GM12878 (cell line): Measurements from ENCODE around the gene SYK. TPM values are rescaled to one million over a fixed set of nuclear protein-coding genes. Genes with fewer than 3 reads are reported as not detected.
A peak's percentile ranks its signal among the peaks of the same experiment; 100 is the strongest.

Experiments used
- BCL11A ChIP-seq: IDR thresholded peaks from 2 replicates; pipeline ENCODE4 v1.6.1; 2011; ENCODE audit warnings: low read depth, low read length
- DPF2 ChIP-seq: fragments of 450-650 bp; IDR thresholded peaks from 2 replicates; pipeline ENCODE4 v1.6.1; 2017; ENCODE audit warnings: mild to moderate bottlenecking
- FOXK2 ChIP-seq: fragments of 450-650 bp; IDR thresholded peaks from 2 replicates; pipeline ENCODE4 v1.6.1; 2017; ENCODE audit warnings: mild to moderate bottlenecking, moderate library complexity
- JUND ChIP-seq: IDR thresholded peaks from 2 replicates; pipeline ENCODE4 v1.6.1; 2012; ENCODE audit warnings: low read depth, mild to moderate bottlenecking, low read length, improper control_type of control experiment, moderate library complexity
- KDM1A ChIP-seq: fragments of 200-600 bp; sonication (generic); IDR thresholded peaks from 2 replicates; pipeline ENCODE4 v1.6.1; 2016; ENCODE audit warnings: borderline replicate concordance
- MTA2 ChIP-seq: fragments of 450-650 bp; IDR thresholded peaks from 2 replicates; pipeline ENCODE4 v1.6.1; 2016; ENCODE audit warnings: low read depth, mild to moderate bottlenecking, moderate library complexity
- POLR2AphosphoS2 ChIP-seq: IDR thresholded peaks from 2 replicates; pipeline ENCODE4 v1.6.1; 2011; ENCODE audit warnings: low read depth, mild to moderate bottlenecking, low read length, improper control_type of control experiment, moderate library complexity
- POU2F2 ChIP-seq: IDR thresholded peaks from 3 replicates; pipeline ENCODE4 v1.6.1; 2011; ENCODE audit warnings: low read depth, mild to moderate bottlenecking, low read length, borderline replicate concordance
- SP1 ChIP-seq: IDR thresholded peaks from one replicate; pipeline ENCODE4 v1.6.1; 2011; ENCODE audit warnings: low read depth, low read length
- SPI1 ChIP-seq: IDR thresholded peaks from 2 replicates; pipeline ENCODE4 v1.6.1; 2011; ENCODE audit warnings: low read depth, mild to moderate bottlenecking, low read length, moderate library complexity, borderline replicate concordance; ENCODE audit not compliant: insufficient read depth
- SREBF1 ChIP-seq: IDR thresholded peaks from 2 replicates; pipeline ENCODE4 v1.6.1; 2012; ENCODE audit warnings: mild to moderate bottlenecking, low read length
- TARDBP ChIP-seq: IDR thresholded peaks from 2 replicates; pipeline ENCODE4 v1.6.1; 2016; ENCODE audit warnings: borderline replicate concordance
- WRNIP1 ChIP-seq: IDR thresholded peaks from 2 replicates; pipeline ENCODE4 v1.6.1; 2011; ENCODE audit warnings: low read depth, low read length, improper control_type of control experiment, borderline replicate concordance
- YY1 ChIP-seq: IDR thresholded peaks from 2 replicates; pipeline ENCODE4 v1.6.1; 2011; ENCODE audit warnings: low read depth, mild to moderate bottlenecking, low read length
- ZNF217 ChIP-seq: fragments of 450-650 bp; IDR thresholded peaks from 2 replicates; pipeline ENCODE4 v1.6.1; 2017; ENCODE audit warnings: antibody characterized with exemption, mild to moderate bottlenecking
- polyA plus RNA-seq, 11 experiments: library from polyadenylated mRNA; depleted of rRNA in 4 of 11; unstranded in 6 of 11; stranded (reverse) in 5 of 11; fragments of >200 nt; fragmentation: Nextera tagmentation in 4 of 11; fragmentation: Illumina TruSeq in 1 of 11; extraction: Ambion mirVana in 4 of 11; extraction: Trizol in 1 of 11; gene quantifications; 1 replicate in 1 of 11; 2 replicates in 10 of 11; pipeline versions ENCODE4 v1.2.1 to v1.2.3, GENCODE V29; 2011 to 2016; ENCODE audit warnings: inconsistent platforms in 2 of 11, missing spikeins in 2 of 11, low read depth in 1 of 11
- total RNA-seq, 4 experiments: library from RNA; depleted of rRNA in 3 of 4; stranded (reverse); fragments of >200 nt in 3 of 4; fragmentation: Illumina TruSeq in 1 of 4; extraction: Trizol in 1 of 4; gene quantifications; 2 replicates each; pipeline versions ENCODE4 v1.2.1 to v1.2.3, GENCODE V29; 2013 to 2021
- TF ChIP-seq, protein P1 (sequence below): fragments of 450-650 bp; formaldehyde crosslinking; IDR thresholded peaks from 2 replicates; pipeline ENCODE4 v1.5.0; 2022; ENCODE audit warnings: mild to moderate bottlenecking, missing genetic modification characterization
- TF ChIP-seq, protein P2 (sequence below): fragments of 450-650 bp; formaldehyde crosslinking; IDR thresholded peaks from 2 replicates; pipeline ENCODE4 v1.4.0; 2022; ENCODE audit warnings: mild to moderate bottlenecking, moderate library complexity
- TF ChIP-seq, protein P3 (sequence below): fragments of 150-350 bp; IDR thresholded peaks from 2 replicates; pipeline ENCODE4 v1.6.1; 2016; ENCODE audit warnings: low read depth, low read length
- TF ChIP-seq, protein P4 (sequence below): IDR thresholded peaks from 2 replicates; pipeline ENCODE4 v1.6.1; 2011; ENCODE audit warnings: low read depth, low read length, improper control_type of control experiment, borderline replicate concordance

The SYK gene
- total and polyA plus RNA-seq, 10 of the 15 experiments (the other 5 are each of a cell fraction or from before 2014, with no cell fraction given), result 6.5 to 135 (median 68.8) TPM

DNA sequence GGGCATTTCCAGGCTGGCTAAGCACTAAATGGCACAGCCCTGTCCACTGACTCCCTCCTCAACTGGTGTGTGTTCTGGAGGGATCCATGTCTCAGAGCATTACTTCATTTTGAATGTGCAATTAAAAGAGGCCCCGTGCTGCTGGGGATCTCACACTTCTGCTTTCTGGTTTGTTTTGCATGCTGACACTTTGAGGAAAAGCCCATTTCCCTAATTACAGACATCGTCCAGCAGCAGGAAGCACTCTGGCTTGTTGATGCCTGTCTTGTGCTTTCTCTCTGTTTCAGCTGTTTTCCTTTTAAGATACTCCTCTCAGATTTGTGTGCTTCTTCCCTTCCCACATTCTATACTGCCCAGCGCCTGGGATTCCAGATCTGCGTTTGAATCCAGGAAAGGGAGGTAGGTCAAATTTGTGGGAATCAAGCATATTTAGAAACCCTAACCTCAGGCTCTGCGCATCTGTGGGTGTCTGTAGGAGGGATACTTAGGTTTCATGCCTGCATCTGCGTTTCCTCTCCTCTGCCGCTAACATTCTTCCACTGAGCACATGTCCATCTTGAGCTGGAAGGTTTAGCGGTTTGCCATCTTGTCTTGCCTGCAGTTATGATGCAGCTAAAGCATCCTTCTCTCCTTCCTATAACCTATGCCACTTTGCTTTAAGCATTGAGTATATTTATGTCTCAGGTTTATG, 25.7 kb downstream of the SYK start (continued):
- TF ChIP-seq POU2F2 (peak; percentile 98), POLR2AphosphoS2 (no peak), BCL11A (peak; percentile 94), KDM1A (no peak), YY1 (peak; percentile 54), TARDBP (no peak), SPI1 (peak; percentile 99), SP1 (peak; percentile 45), SREBF1 (no peak), DPF2 (peak; percentile 62), JUND (no peak), ZNF217 (no peak), MTA2 (peak; percentile 88), WRNIP1 (no peak), FOXK2 (no peak)
- TF ChIP-seq, protein P1, sequence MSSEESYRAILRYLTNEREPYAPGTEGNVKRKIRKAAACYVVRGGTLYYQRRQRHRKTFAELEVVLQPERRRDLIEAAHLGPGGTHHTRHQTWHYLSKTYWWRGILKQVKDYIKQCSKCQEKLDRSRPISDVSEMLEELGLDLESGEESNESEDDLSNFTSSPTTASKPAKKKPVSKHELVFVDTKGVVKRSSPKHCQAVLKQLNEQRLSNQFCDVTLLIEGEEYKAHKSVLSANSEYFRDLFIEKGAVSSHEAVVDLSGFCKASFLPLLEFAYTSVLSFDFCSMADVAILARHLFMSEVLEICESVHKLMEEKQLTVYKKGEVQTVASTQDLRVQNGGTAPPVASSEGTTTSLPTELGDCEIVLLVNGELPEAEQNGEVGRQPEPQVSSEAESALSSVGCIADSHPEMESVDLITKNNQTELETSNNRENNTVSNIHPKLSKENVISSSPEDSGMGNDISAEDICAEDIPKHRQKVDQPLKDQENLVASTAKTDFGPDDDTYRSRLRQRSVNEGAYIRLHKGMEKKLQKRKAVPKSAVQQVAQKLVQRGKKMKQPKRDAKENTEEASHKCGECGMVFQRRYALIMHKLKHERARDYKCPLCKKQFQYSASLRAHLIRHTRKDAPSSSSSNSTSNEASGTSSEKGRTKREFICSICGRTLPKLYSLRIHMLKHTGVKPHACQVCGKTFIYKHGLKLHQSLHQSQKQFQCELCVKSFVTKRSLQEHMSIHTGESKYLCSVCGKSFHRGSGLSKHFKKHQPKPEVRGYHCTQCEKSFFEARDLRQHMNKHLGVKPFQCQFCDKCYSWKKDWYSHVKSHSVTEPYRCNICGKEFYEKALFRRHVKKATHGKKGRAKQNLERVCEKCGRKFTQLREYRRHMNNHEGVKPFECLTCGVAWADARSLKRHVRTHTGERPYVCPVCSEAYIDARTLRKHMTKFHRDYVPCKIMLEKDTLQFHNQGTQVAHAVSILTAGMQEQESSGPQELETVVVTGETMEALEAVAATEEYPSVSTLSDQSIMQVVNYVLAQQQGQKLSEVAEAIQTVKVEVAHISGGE (CRISPR knock-in tag), result no peak
- TF ChIP-seq, protein P2, sequence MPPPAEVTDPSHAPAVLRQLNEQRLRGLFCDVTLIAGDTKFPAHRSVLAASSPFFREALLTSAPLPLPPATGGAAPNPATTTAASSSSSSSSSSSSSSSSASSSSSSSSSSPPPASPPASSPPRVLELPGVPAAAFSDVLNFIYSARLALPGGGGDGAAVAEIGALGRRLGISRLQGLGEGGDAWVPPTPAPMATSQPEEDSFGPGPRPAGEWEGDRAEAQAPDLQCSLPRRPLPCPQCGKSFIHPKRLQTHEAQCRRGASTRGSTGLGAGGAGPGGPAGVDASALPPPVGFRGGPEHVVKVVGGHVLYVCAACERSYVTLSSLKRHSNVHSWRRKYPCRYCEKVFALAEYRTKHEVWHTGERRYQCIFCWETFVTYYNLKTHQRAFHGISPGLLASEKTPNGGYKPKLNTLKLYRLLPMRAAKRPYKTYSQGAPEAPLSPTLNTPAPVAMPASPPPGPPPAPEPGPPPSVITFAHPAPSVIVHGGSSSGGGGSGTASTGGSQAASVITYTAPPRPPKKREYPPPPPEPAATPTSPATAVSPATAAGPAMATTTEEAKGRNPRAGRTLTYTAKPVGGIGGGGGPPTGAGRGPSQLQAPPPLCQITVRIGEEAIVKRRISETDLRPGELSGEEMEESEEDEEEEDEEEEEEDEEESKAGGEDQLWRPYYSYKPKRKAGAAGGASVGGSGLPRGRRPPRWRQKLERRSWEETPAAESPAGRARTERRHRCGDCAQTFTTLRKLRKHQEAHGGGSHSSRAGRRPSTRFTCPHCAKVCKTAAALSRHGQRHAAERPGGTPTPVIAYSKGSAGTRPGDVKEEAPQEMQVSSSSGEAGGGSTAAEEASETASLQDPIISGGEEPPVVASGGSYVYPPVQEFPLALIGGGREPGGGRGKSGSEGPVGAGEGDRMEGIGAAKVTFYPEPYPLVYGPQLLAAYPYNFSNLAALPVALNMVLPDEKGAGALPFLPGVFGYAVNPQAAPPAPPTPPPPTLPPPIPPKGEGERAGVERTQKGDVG (CRISPR knock-in tag), result no peak
- TF ChIP-seq, protein P3, sequence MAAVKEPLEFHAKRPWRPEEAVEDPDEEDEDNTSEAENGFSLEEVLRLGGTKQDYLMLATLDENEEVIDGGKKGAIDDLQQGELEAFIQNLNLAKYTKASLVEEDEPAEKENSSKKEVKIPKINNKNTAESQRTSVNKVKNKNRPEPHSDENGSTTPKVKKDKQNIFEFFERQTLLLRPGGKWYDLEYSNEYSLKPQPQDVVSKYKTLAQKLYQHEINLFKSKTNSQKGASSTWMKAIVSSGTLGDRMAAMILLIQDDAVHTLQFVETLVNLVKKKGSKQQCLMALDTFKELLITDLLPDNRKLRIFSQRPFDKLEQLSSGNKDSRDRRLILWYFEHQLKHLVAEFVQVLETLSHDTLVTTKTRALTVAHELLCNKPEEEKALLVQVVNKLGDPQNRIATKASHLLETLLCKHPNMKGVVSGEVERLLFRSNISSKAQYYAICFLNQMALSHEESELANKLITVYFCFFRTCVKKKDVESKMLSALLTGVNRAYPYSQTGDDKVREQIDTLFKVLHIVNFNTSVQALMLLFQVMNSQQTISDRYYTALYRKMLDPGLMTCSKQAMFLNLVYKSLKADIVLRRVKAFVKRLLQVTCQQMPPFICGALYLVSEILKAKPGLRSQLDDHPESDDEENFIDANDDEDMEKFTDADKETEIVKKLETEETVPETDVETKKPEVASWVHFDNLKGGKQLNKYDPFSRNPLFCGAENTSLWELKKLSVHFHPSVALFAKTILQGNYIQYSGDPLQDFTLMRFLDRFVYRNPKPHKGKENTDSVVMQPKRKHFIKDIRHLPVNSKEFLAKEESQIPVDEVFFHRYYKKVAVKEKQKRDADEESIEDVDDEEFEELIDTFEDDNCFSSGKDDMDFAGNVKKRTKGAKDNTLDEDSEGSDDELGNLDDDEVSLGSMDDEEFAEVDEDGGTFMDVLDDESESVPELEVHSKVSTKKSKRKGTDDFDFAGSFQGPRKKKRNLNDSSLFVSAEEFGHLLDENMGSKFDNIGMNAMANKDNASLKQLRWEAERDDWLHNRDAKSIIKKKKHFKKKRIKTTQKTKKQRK, result no peak
- TF ChIP-seq, protein P4, sequence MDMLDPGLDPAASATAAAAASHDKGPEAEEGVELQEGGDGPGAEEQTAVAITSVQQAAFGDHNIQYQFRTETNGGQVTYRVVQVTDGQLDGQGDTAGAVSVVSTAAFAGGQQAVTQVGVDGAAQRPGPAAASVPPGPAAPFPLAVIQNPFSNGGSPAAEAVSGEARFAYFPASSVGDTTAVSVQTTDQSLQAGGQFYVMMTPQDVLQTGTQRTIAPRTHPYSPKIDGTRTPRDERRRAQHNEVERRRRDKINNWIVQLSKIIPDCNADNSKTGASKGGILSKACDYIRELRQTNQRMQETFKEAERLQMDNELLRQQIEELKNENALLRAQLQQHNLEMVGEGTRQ, result no peak
